HG03558 (cell line): ENCODE results near the gene ABCD2.
"Not testable (repeated sequence)": the region's sequence is repeated elsewhere in the genome, so short reads cannot be mapped to it uniquely, and the experiment has no call there.

Experiments
- ATAC-seq: cut with Tn5 transposase; IDR thresholded peaks from one replicate; pipeline ENCODE4 v1.9.1; 2021; ENCODE audit warnings: moderate number of reproducible peaks; ENCODE audit not compliant: unreplicated experiment; ENCODE audit errors: extremely low read depth

The ABCD2 gene

GRCh38 chr12:39553476-39553875, 66.1 kb downstream of the ABCD2 start:
- ATAC-seq = no peak

GRCh38 chr12:39544211-39544610, 75.4 kb downstream of the ABCD2 start:
- not testable (repeated sequence) for ATAC-seq

GRCh38 chr12:39541471-39541870, 78.1 kb downstream of the ABCD2 start:
- no peak for ATAC-seq

- no peak for ATAC-seq
Observed at GRCh38 chr12:39538679-39539104, 80.9 kb downstream of the ABCD2 start.

- ATAC-seq = no peak
Observed at GRCh38 chr12:39533951-39534350, 85.7 kb downstream of the ABCD2 start.

- no peak for ATAC-seq
Observed at GRCh38 chr12:39532448-39532847, 87.2 kb downstream of the ABCD2 start.

GRCh38 chr12:39526974-39527373, 92.6 kb downstream of the ABCD2 start:
- no peak for ATAC-seq

- ATAC-seq = not testable (repeated sequence)
Observed at GRCh38 chr12:39522167-39522566, 97.4 kb downstream of the ABCD2 start.

- ATAC-seq = no peak
Observed at GRCh38 chr12:39510001-39510400, 109.6 kb downstream of the ABCD2 start.

GRCh38 chr12:39505554-39505953, 114.0 kb downstream of the ABCD2 start:
- no peak for ATAC-seq

- no peak for ATAC-seq
Observed at GRCh38 chr12:39505023-39505422, 114.6 kb downstream of the ABCD2 start.

GRCh38 chr12:39503439-39503838, 116.2 kb downstream of the ABCD2 start:
- no peak for ATAC-seq

GRCh38 chr12:39502726-39503125, 116.9 kb downstream of the ABCD2 start:
- no peak for ATAC-seq
